T47D (cell line): Measurements from ENCODE around the gene RNF25.
"Not testable (repeated sequence)": the region's sequence is repeated elsewhere in the genome, so short reads cannot be mapped to it uniquely, and the experiment has no call there.

ENCODE experiments used
- DNase-seq, 2 experiments: peaks; one replicate each; pipeline versions ENCODE4 v3.0.0 to v3.0.0-alpha.2; 2011 to 2012; ENCODE audit warnings: low read depth in 1 of 2, low spot score in 1 of 2
- JUND ChIP-seq: IDR thresholded peaks from 2 replicates; pipeline ENCODE4 v1.6.1; 2012; ENCODE audit warnings: low read depth
- in situ Hi-C: cut with HindIII; loops from 2 replicates; pipeline ENCODE4 v1.10.0; 2016; ENCODE audit warnings: low sequenced_read_pairs, low pct_unique_long_range_greater_than_20kb

The RNF25 gene

DNA sequence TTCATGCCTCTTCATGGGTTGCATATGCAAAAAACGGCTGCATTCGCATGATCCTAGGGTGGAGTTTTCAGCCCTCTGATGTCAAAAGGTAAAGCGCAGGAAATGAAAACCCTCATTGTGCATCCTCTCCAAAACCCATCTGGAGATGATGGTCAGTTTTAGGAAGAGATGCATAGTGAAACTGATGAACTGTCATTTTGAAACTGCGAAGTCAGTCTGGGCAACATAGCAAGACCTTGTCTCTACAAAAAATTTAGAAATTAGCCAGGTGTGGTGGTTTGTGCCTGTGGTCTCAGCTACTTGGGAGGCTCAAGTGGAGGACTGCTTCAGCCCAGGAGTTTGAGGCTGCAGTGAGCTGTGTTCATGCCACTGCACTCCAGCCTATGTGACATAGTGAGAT lies 36.3 kb upstream of the RNF25 start:
- in situ Hi-C loops = no loop called here
- no peak for TF ChIP-seq JUND
- DNase-seq = no peak

DNA sequence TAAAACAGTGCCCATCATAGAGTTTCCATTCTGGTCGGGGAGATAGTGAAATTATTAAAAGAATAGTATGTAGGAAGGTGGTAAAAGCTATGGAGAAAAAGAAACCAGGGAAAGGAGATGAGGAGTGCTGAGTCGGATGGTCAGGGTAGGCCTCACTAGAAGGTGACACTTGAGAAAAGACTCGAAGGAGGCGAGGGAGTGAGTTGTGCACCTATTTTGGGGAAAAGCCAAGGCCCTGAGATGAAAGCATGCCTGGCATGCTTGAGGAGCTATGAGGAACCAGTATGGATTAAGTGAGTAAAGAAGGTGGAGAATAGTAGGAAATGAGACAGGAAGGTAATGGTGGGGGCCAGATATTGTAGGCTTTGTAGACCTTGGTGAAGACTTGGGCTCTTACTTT lies 31.5 kb upstream of the RNF25 start:
- in situ Hi-C loops = no loop called here
- TF ChIP-seq JUND = no peak
- DNase-seq = no peak

DNA sequence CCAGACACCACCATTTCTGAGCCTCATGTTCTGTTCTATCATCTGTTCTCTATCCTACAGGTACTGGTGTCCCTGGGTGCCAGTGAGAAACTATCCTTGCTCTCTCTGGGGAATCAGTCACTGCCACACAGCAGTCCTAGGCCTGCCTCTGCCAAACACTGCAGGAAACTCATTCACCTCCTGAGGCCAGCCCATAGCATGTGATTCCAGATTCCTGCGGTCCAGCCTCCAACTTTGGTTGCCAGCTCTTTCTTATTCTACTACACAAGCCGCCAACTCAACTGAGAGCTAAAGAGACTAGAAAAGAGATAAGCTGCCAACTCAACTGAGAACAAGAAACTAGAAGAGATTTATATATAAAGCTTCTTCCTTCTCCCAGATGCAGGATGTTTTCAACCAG lies 30.0 kb upstream of the RNF25 start:
- in situ Hi-C loops = no loop called here
- TF ChIP-seq JUND = no peak
- no peak for DNase-seq

DNA sequence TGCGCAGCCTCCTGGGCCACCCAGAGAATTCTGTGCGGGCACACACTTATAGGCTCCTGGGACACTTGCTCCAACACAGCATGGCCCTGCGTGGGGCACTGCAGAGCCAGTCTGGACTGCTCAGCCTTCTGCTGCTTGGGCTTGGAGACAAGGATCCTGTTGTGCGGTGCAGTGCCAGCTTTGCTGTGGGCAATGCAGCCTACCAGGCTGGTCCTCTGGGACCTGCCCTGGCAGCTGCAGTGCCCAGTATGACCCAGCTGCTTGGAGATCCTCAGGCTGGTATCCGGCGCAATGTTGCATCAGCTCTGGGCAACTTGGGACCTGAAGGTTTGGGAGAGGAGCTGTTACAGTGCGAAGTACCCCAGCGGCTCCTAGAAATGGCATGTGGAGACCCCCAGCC lies 27.1 kb upstream of the RNF25 start:
- in situ Hi-C loops = no loop called here
- no peak for DNase-seq
- no peak for TF ChIP-seq JUND

GRCh38 chr2:218694405-218695145 lies 22.8 kb upstream of the RNF25 start:
- no peak for DNase-seq
- in situ Hi-C loops = no loop called here
- no peak for TF ChIP-seq JUND

GRCh38 chr2:218691234-218691633 lies 19.4 kb upstream of the RNF25 start:
- in situ Hi-C loops = no loop called here
- DNase-seq = no peak
- no peak for TF ChIP-seq JUND

DNA sequence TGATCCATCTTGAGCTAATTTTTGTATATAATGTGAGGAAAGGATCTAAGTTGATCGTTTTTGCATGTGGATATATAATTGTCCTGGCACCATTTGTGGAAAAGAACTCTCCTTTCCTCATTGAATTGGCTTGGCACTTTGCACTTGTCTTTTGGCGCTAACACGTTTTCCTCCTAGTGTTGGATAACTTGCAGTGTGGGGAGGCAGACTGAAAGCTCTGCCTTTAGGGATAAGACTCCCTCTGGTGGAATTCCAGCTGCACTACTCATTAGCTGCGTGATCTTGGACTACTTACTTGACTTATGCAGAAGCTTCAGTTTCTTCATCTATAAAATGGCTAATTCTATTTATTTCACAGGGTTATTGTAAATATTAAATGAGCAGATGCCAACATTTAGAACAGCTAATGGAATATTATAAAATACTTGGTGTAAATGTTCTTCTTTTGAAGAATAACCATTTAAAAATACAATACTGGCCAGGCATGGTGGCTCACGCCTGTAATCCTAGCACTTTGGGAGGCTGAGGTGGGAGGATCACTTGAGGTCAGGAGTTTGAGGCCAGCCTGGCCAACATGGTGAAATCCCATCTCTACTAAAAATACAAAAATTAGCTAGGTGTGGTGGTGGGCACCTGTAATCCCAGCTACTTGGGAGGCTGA lies 15.7 kb upstream of the RNF25 start:
- in situ Hi-C loops = not testable (repeated sequence)
- peak; percentile 38 to 86 for DNase-seq

DNA sequence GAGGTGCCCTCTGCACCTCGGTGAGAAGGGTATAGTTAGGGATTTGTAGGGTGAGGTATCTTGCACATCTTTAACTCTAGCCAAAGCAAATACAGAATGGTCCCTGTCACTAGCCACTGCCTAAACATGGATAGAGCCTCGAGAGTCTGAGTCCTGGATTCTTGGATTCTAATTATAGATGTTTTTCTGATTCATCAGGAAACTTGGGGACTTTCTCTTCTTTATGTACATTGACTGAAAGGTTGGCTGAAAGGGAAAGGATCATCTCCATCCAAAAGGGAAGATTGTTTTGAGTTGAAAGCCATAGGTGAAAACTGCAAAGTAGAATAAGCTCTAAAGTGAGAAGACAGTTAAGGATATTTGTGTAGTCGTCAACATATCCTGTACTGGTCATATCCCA lies 8.3 kb upstream of the RNF25 start:
- in situ Hi-C loops = no loop called here
- TF ChIP-seq JUND = no peak
- no peak for DNase-seq

DNA sequence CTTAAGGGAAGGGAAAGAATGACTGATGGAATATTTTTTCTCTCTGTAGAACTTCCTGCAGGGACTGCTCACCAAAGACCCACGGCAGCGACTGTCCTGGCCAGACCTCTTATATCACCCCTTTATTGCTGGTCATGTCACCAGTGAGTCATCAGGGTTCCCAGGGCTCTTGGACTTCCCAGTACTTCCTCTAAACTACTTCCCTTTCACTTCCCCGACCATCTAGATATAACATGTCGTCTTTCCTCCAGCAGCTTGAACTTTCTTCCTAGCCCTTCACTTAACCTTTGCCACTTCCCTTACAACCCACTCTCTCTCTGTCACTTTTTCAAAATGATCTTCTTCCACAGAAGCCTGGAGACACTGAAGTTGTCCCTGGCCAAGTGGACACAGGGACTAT lies 7.3 kb upstream of the RNF25 start:
- no peak for DNase-seq
- in situ Hi-C loops = no loop called here
- no peak for TF ChIP-seq JUND

- in situ Hi-C loops = no loop called here
- no peak for TF ChIP-seq JUND
- no peak for DNase-seq
Observed at GRCh38 chr2:218671097-218671653, 627 bp downstream of the RNF25 start.

GRCh38 chr2:218664653-218665052 lies 7.1 kb downstream of the RNF25 start:
- TF ChIP-seq JUND = no peak
- in situ Hi-C loops = no loop called here
- DNase-seq = no peak

DNA sequence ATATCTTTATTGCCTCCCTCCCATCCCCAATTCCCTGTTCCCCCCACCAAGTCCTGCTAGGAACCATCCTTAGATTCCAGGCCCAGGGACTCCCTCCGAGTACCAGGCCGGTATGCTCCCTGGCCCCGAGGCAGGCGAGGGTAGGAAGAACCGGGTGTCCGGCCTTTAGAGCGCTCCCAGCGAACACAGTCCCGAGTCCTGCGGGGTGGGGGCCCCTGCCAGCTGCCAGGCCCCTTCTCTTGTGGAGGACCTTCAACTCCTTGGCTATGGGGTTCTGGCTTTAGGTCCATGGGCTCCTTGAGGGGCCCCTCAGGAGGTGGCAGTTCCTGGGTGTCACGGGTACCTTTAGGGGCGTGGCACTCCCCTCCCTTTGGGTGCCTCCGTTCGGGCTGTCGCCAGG lies 7.9 kb downstream of the RNF25 start:
- in situ Hi-C loops = no loop called here
- no peak for TF ChIP-seq JUND
- no peak for DNase-seq

DNA sequence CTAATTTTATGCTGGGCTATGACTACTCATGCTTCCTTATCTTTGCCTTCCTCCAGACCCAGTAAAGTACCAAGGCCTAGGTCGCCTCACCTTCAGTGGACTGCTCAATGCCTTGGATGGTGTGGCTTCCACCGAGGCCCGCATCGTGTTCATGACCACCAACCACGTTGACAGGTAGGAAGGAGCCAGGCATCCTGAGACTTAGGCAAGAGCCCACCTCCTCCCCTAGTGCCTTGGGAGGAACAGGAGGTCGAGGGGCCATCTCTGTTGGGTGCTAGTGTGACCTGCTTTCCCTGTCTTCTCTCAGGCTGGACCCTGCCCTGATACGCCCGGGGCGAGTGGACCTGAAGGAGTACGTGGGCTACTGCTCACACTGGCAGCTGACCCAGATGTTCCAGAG lies 9.0 kb downstream of the RNF25 start:
- no peak for DNase-seq
- TF ChIP-seq JUND = no peak
- in situ Hi-C loops = no loop called here
